Measurements from ENCODE around the gene ATP8A2.

DNA sequence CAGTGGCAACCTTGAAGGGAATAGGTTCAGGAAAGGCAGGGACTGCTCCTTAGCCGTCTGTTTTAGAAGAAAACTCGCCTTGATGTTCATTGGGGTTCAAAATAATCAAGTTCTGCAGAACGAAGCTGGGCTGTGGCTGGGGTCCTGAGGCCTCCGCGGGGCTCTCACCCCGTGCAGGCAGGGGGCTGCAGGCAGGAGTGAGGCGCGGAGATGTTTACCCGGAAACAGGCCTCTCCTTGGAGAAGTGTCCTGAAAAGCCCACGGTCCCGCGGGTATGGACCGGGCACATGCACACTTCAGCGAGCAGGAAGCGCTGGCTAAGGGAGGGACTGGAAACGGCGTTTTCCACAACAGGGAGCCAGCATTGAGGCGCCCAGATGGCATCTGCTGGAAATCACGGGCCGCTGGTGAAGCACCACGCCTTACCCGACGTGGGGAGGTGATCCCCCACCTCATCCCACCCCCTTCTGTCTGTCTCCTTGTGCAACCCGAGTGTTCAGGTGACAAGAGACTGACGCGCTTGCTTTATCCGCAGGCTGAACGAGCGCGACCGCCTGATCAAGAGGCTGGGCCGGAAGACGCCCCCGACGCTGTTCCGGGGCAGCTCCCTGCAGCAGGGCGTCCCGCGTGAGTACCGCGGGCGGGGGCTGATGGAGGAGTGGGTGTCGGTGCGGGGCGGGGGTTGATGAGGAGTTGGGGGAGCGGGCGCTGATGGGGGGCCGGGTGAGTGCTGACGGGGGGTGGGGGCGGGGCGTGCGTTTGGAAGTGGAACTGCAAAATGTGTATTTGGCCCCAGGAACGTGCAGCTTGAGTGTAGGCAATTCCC, 640.4 kb downstream of the ATP8A2 start:
- TF ChIP-seq, protein P1, sequence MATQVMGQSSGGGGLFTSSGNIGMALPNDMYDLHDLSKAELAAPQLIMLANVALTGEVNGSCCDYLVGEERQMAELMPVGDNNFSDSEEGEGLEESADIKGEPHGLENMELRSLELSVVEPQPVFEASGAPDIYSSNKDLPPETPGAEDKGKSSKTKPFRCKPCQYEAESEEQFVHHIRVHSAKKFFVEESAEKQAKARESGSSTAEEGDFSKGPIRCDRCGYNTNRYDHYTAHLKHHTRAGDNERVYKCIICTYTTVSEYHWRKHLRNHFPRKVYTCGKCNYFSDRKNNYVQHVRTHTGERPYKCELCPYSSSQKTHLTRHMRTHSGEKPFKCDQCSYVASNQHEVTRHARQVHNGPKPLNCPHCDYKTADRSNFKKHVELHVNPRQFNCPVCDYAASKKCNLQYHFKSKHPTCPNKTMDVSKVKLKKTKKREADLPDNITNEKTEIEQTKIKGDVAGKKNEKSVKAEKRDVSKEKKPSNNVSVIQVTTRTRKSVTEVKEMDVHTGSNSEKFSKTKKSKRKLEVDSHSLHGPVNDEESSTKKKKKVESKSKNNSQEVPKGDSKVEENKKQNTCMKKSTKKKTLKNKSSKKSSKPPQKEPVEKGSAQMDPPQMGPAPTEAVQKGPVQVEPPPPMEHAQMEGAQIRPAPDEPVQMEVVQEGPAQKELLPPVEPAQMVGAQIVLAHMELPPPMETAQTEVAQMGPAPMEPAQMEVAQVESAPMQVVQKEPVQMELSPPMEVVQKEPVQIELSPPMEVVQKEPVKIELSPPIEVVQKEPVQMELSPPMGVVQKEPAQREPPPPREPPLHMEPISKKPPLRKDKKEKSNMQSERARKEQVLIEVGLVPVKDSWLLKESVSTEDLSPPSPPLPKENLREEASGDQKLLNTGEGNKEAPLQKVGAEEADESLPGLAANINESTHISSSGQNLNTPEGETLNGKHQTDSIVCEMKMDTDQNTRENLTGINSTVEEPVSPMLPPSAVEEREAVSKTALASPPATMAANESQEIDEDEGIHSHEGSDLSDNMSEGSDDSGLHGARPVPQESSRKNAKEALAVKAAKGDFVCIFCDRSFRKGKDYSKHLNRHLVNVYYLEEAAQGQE (IDR thresholded peaks at IDR 0.05): no peak
- TF ChIP-seq, protein P2, sequence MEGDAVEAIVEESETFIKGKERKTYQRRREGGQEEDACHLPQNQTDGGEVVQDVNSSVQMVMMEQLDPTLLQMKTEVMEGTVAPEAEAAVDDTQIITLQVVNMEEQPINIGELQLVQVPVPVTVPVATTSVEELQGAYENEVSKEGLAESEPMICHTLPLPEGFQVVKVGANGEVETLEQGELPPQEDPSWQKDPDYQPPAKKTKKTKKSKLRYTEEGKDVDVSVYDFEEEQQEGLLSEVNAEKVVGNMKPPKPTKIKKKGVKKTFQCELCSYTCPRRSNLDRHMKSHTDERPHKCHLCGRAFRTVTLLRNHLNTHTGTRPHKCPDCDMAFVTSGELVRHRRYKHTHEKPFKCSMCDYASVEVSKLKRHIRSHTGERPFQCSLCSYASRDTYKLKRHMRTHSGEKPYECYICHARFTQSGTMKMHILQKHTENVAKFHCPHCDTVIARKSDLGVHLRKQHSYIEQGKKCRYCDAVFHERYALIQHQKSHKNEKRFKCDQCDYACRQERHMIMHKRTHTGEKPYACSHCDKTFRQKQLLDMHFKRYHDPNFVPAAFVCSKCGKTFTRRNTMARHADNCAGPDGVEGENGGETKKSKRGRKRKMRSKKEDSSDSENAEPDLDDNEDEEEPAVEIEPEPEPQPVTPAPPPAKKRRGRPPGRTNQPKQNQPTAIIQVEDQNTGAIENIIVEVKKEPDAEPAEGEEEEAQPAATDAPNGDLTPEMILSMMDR (IDR thresholded peaks at IDR 0.05; ENCODE audit: low read depth, low read length, missing input control): no peak
- TF ChIP-seq EGR1 (IDR thresholded peaks at IDR 0.05; ENCODE audit: low read depth in 2 of 2) (no peak), RXRA (IDR thresholded peaks at IDR 0.05) (no peak), YY1 (IDR thresholded peaks at IDR 0.05) (no peak), TAF1 (conservative IDR thresholded peaks at IDR 0.05) (no peak), GABPA (IDR thresholded peaks at IDR 0.05 in 1 of 2, conservative IDR thresholded peaks at IDR 0.05 in 1 of 2) (no peak), NR2F2 (IDR thresholded peaks at IDR 0.05) (no peak), SP1 (IDR thresholded peaks at IDR 0.05) (no peak), RAD21 (IDR thresholded peaks at IDR 0.05) (no peak)
- TF ChIP-seq, protein P3, sequence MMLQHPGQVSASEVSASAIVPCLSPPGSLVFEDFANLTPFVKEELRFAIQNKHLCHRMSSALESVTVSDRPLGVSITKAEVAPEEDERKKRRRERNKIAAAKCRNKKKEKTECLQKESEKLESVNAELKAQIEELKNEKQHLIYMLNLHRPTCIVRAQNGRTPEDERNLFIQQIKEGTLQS (IDR thresholded peaks at IDR 0.05): no peak
- TF ChIP-seq, protein P4, sequence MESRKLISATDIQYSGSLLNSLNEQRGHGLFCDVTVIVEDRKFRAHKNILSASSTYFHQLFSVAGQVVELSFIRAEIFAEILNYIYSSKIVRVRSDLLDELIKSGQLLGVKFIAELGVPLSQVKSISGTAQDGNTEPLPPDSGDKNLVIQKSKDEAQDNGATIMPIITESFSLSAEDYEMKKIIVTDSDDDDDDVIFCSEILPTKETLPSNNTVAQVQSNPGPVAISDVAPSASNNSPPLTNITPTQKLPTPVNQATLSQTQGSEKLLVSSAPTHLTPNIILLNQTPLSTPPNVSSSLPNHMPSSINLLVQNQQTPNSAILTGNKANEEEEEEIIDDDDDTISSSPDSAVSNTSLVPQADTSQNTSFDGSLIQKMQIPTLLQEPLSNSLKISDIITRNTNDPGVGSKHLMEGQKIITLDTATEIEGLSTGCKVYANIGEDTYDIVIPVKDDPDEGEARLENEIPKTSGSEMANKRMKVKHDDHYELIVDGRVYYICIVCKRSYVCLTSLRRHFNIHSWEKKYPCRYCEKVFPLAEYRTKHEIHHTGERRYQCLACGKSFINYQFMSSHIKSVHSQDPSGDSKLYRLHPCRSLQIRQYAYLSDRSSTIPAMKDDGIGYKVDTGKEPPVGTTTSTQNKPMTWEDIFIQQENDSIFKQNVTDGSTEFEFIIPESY (IDR thresholded peaks at IDR 0.05): no peak
- TF ChIP-seq, protein P5, sequence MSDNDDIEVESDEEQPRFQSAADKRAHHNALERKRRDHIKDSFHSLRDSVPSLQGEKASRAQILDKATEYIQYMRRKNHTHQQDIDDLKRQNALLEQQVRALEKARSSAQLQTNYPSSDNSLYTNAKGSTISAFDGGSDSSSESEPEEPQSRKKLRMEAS (IDR thresholded peaks at IDR 0.05): no peak

All from liver (tissue), 3 donors.